NT2/D1 (cell line): Measurements from ENCODE around the gene MTRFR.

Experiments
- SUZ12 ChIP-seq: IDR thresholded peaks from 2 replicates; pipeline ENCODE4 v1.6.1; 2011; ENCODE audit not compliant: insufficient read length, insufficient read depth; ENCODE audit errors: extremely low read depth
- YY1 ChIP-seq: IDR thresholded peaks from 2 replicates; pipeline ENCODE4 v1.6.1; 2011; ENCODE audit not compliant: insufficient read length, insufficient read depth

DNA sequence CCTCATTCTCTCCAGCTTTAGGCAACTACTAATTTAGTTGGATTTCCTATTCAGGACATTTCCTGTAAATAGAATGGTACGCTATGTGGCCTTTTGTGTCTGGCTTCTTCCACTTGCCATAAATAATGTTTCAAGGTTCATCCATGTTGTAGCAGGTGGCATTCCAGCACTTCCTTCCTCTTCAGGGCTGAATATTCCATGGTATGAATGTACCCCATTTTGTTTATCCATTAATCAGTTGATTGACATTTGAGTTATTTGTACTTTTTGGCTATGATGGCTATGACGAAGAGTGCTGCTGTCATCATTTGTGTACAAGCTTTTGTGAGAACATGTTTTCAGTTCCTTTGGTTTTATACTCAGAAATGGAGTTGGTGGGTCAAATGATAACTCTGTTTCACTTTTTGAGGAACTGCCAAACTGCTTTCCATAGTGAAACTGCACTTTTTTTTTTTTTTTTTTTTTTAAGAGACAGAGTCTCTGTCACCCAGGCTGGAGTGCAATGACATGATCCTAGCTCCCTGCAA, 44.9 kb downstream of the MTRFR start:
- no peak for TF ChIP-seq SUZ12
- TF ChIP-seq YY1: no peak
